Heart right ventricle (tissue), 16 donors: ENCODE data around the gene RXFP3. TPM values are rescaled to one million over a fixed set of nuclear protein-coding genes. Genes with fewer than 3 reads are reported as not detected.
A peak's percentile ranks its signal among the peaks of the same experiment; 100 is the strongest.

Experiments
- ATAC-seq, 8 donors: fragments of 200-7000 bp; cut with Tn5 transposase; one replicate each; pipeline ENCODE4 v1.9.1; 2020; ENCODE audit warnings: mild to moderate bottlenecking in 8 of 8, moderate library complexity in 8 of 8, moderate number of reproducible peaks in 1 of 8
- DNase-seq, 2 donors: peaks; one replicate each; pipeline ENCODE4 v3.0.0-alpha.2; 2020
- H3K27ac ChIP-seq, 10 donors: fragments of 200-600 bp; sonication (generic) in 2 of 10; one replicate each; pipeline versions ENCODE4 v1.5.0 to v1.8.0; 2020 to 2022; ENCODE audit warnings: mild to moderate bottlenecking in 3 of 10
- H3K27me3 ChIP-seq, 7 donors: fragments of 200-600 bp; one replicate each; pipeline ENCODE4 v1.8.0; 2021 to 2022; ENCODE audit warnings: mild to moderate bottlenecking in 2 of 7
- H3K36me3 ChIP-seq, 9 donors: fragments of 200-600 bp; sonication (generic) in 1 of 9; one replicate each; pipeline versions ENCODE4 v1.5.0 to v1.8.0; 2020 to 2022; ENCODE audit warnings: mild to moderate bottlenecking in 2 of 9
- H3K4me1 ChIP-seq, 9 donors: fragments of 200-600 bp; sonication (generic) in 1 of 9; one replicate each; pipeline versions ENCODE4 v1.5.0 to v1.8.0; 2020 to 2022; ENCODE audit warnings: mild to moderate bottlenecking in 4 of 9
- H3K4me3 ChIP-seq, 10 donors: fragments of 200-600 bp; sonication (generic) in 2 of 10; one replicate each; pipeline versions ENCODE4 v1.5.0 to v1.8.0; 2020 to 2022; ENCODE audit warnings: mild to moderate bottlenecking in 7 of 10, moderate library complexity in 2 of 10
- H3K9me3 ChIP-seq, 11 donors: fragments of 200-600 bp in 10 of 11; sonication (generic) in 2 of 11; one replicate each; pipeline versions ENCODE4 v1.5.0 to v1.8.0; 2013 to 2022; ENCODE audit warnings: mild to moderate bottlenecking in 2 of 11, control low read depth in 1 of 11, moderate library complexity in 1 of 11
- WGBS, 2 donors: extraction: QIAGEN DNeasy Blood & Tissue Kit; methylation state at CpG; one replicate each; pipeline ENCODE4 v1.1.7; 2013; ENCODE audit warnings: inconsistent platforms in 1 of 2; 5-methylcytosine and 5-hydroxymethylcytosine counted together
- intact Hi-C, 10 donors: fragments of 100-400 bp; cut with DNase I; formaldehyde crosslinking; loops; one replicate each; pipeline versions ENCODE4 v1.11.1 to v1.14.2; 2022
- long read RNA-seq, 3 donors: library from polyadenylated mRNA; unstranded; transcript quantifications; one replicate each; pipeline ENCODE4 v2.0.0, GENCODE V29; 2020 to 2021
- polyA plus RNA-seq, 2 donors: library from polyadenylated mRNA; stranded (reverse); fragments of 200-250 nt; gene quantifications; one replicate each; pipeline ENCODE4 v1.2.3, GENCODE V29; 2013
- total RNA-seq, 10 donors: library from RNA; stranded (reverse); fragmentation: NEBNext Ultra II Directional in 3 of 10; extraction: Animal tissue kit (Norgen Biotek cat#: 25700) in 3 of 10; gene quantifications; one replicate each; pipeline versions ENCODE4 v1.2.1 to v1.2.4, GENCODE V29; 2021 to 2023
- TF ChIP-seq, protein P1 (sequence below), 9 donors: fragments of 200-600 bp; sonication (generic) in 2 of 9; IDR thresholded peaks; one replicate each; pipeline versions ENCODE4 v1.5.0 to v1.8.0; 2021 to 2022; ENCODE audit warnings: antibody characterized with exemption in 9 of 9, mild to moderate bottlenecking in 5 of 9, moderate library complexity in 1 of 9
- donor health status: Arrhythmogenic right ventricular cardiomyopathy.
- donor health status: ischemic (EF 13 %, LVEDD 7.1; RV severe dilation, severe dysfunction).
- donor health status: healthy with polysubstance abuse.
- donor health status: DM: no; HTN: yes; CAD: no.
- donor health status: DM: no; HTN: no; CAD: no.
- donor health status: ischemic (EF 25% LVEDD 6.9; RV normal size, moderate dysfunction).
- donor health status: ischemic (EF 25% LVEDD 5.7; RV mildly dilated, moderate dysfunction).
- donor health status: healthy.
- donor health status: DM: yes; HTN: yes; CAD: no.
- donor health status: Ischemic cardiomyopathy.
- donor health status: ischemic (EF 35%, LVEDD 5.7; RV mildly dilated, moderate dysfunction).
- donor health status: nonischemic (EF 11% LVEDD 7.7; RV severe dilation, severe dysfunction).
- donor health status: DM: yes; HTN: yes; CAD: no.
- donor health status: PGD.
- donor health status: ischemic (EF 29% LVEDD 5.4; RV normal size, mild dysfunction).
- donor health status: nonischemic (EF 23%, LVEDD 6.1; RV moderate dilation, normal function).

RXFP3 gene
- total RNA-seq (not detected), polyA plus RNA-seq (under 1 TPM in 1 of 2 donors, not detected in 1; 0.01 TPM)
- long read RNA-seq, donor 1, result 0 reads
- long read RNA-seq, donor 2, result 0 reads
- long read RNA-seq, donor 3, result 0 reads

- DNase-seq, result peak in 1 of 2 donors; percentile 19
- Histone ChIP-seq H3K27me3 (peaks cover 0 to 72% (median 64%) of the 10 kb centered on the region in 7 donors), H3K27ac (no peak within 1 kb of the TSS), H3K4me1 (peaks cover 0 to 19% (median 15%) of the 10 kb centered on the region in 9 donors), H3K4me3 (peak within 1 kb of the TSS; percentile 5 to 54 (median 42)), H3K9me3 (no peaks in the 10 kb centered on the region), H3K36me3 (no peaks in the 10 kb centered on the region)
- intact Hi-C loops, result loop anchor here in 4 of 10 donors (10.0 kb wide), 2 partner anchors 472 to 502 kb away; no protein-coding TSS in a partner anchor
- TF ChIP-seq, protein P1, sequence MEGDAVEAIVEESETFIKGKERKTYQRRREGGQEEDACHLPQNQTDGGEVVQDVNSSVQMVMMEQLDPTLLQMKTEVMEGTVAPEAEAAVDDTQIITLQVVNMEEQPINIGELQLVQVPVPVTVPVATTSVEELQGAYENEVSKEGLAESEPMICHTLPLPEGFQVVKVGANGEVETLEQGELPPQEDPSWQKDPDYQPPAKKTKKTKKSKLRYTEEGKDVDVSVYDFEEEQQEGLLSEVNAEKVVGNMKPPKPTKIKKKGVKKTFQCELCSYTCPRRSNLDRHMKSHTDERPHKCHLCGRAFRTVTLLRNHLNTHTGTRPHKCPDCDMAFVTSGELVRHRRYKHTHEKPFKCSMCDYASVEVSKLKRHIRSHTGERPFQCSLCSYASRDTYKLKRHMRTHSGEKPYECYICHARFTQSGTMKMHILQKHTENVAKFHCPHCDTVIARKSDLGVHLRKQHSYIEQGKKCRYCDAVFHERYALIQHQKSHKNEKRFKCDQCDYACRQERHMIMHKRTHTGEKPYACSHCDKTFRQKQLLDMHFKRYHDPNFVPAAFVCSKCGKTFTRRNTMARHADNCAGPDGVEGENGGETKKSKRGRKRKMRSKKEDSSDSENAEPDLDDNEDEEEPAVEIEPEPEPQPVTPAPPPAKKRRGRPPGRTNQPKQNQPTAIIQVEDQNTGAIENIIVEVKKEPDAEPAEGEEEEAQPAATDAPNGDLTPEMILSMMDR (IDR thresholded peaks at IDR 0.05), result no peak
- peak in 7 of 8 donors; percentile 16 to 65 (median 53) for ATAC-seq
- 4 to 6% methylated on average over 45 of the region's 45 CpGs for WGBS, 2 donors
These were observed at the start of gene RXFP3 for GRCh38 chr5:33936381-33937016. Gene RXFP3 (plus strand): TSS chr5:33936386. CDS start chr5:33936741, 355 bp downstream.

DNA sequence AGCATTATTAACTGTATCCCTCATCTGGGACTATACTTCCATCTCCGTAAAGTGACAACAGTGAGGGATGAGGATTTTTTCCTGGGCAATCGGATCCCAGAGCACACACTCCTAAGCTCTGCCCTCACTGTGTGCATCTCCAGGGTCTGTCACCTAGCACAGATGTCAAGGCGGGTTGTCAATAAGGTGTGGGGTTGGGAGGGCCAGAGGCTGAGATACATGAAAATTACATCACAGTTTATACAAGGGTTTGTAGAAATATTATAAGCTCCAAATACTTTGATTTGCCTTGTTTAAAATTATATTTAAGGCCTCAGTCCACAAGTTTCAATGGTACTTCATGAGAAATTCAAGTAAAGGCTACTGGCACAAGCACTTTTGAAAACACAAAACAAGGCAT lies 48.9 kb upstream of the RXFP3 start:
- Histone ChIP-seq H3K27me3 (peaks cover 0 to 47% (median 38%) of the 10 kb centered on the region in 7 donors), H3K27ac (no peak overlapping the region), H3K4me1 (peaks cover 0 to 19% (median 7%) of the 10 kb centered on the region in 9 donors), H3K4me3 (no peak overlapping the region), H3K9me3 (no peaks in the 10 kb centered on the region), H3K36me3 (no peaks in the 10 kb centered on the region)
- TF ChIP-seq, protein P1 (IDR thresholded peaks at IDR 0.05), result no peak
- intact Hi-C loops, result loop anchor here in 1 of 10 donors (10.0 kb wide), 1 partner anchor 52 kb away; no protein-coding TSS in a partner anchor
- DNase-seq, result no peak
- 81 to 90% methylated on average over 3 of the region's 3 CpGs for WGBS, 2 donors
- no peak for ATAC-seq

DNA sequence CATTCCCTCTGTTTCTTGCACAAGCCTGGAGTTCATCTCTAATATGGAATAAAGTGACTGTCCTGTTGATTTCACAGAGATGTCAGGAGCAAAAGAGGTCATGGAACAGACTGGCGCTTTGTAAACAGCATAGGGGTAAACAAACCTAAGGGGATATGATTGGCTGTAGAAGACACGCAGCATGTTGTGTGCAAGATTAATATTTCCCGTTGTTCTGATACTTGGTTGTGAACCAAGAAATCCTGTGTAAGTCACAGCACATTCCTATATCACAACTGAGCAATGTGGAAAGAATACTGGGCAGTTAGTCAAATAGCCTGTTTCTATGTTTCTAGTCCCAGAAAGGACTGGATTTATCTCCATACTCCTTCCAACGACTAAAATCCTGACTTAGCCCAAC lies 47.6 kb upstream of the RXFP3 start:
- DNase-seq, result no peak
- no peaks in the 10 kb centered on the region for H3K36me3 ChIP-seq
- intact Hi-C loops, result loop anchor here in 1 of 10 donors (10.0 kb wide), 1 partner anchor 54 kb away; no protein-coding TSS in a partner anchor
- peaks cover 0 to 50% (median 40%) of the 10 kb centered on the region in 7 donors for H3K27me3 ChIP-seq
- no peak overlapping the region for H3K27ac ChIP-seq
- no peak for ATAC-seq
- peaks cover 0 to 6% (median 0%) of the 10 kb centered on the region in 11 donors for H3K9me3 ChIP-seq
- H3K4me1 ChIP-seq, result peaks cover 0 to 27% (median 13%) of the 10 kb centered on the region in 9 donors
- 53 to 60% methylated on average over 4 of the region's 4 CpGs for WGBS, 2 donors
- H3K4me3 ChIP-seq, result no peak overlapping the region
- TF ChIP-seq, protein P1 (IDR thresholded peaks at IDR 0.05), result no peak

GRCh38 chr5:33890131-33891032 lies 45.8 kb upstream of the RXFP3 start:
- Histone ChIP-seq H3K27me3 (peaks cover 0 to 54% (median 40%) of the 10 kb centered on the region in 7 donors), H3K36me3 (no peaks in the 10 kb centered on the region), H3K4me3 (peak overlapping the region; percentile 14 to 60 (median 52)), H3K27ac (peak overlapping the region in 2 of 10 donors; percentile 61 to 71), H3K4me1 (peaks cover 0 to 27% (median 13%) of the 10 kb centered on the region in 9 donors), H3K9me3 (peaks cover 0 to 6% (median 0%) of the 10 kb centered on the region in 11 donors)
- intact Hi-C loops, result loop anchor here in 1 of 10 donors (10.0 kb wide), 1 partner anchor 106 kb away; no protein-coding TSS in a partner anchor
- DNase-seq, result no peak
- TF ChIP-seq, protein P1 (IDR thresholded peaks at IDR 0.05), result no peak
- peak in 3 of 8 donors; percentile 18 to 48 (median 19) for ATAC-seq
- 38 to 45% methylated on average over 12 of the region's 12 CpGs for WGBS, 2 donors
